SH-SY5Y (cell line): ENCODE measurements around the gene TSC22D3.

Experiments used
- GATA2 ChIP-seq: IDR thresholded peaks from 2 replicates; pipeline ENCODE4 v1.6.1; 2011; ENCODE audit warnings: mild to moderate bottlenecking, low read depth, low read length
- GATA3 ChIP-seq: IDR thresholded peaks from 2 replicates; pipeline ENCODE4 v1.6.1; 2011; ENCODE audit warnings: low read depth, mild to moderate bottlenecking, low read length, moderate library complexity

The TSC22D3 gene

GRCh38 chrX:107674480-107675364 is 100.9 kb downstream of the TSC22D3 start:
- TF ChIP-seq GATA2 (no peak), GATA3 (no peak)

DNA sequence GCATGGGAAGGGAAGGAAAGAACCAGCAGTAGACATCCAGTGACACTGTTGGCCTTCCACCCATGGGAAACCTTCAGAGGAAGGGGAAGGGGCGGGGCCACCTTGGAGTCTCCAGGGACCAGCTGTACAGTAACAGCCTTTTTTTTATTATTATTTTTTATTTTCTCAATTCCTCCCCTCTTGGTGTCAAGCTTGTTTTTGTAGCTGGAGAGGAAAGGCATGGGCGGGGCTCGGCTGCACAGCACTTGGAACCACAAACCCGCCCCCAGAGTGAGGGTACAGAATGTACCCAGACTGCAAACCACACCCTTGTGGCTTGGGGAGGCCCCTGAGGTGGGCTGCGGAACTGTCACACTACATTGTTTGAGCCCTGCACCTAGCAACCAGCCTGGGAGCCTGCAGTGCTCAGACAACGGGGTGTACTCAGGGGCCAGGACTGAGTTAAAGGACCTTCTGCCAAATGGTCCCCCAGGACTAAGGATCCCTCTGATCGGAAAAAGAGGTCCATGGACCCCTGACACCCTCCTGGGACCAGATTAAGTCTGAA is 101.6 kb downstream of the TSC22D3 start:
- TF ChIP-seq GATA2 (no peak), GATA3 (no peak)

DNA sequence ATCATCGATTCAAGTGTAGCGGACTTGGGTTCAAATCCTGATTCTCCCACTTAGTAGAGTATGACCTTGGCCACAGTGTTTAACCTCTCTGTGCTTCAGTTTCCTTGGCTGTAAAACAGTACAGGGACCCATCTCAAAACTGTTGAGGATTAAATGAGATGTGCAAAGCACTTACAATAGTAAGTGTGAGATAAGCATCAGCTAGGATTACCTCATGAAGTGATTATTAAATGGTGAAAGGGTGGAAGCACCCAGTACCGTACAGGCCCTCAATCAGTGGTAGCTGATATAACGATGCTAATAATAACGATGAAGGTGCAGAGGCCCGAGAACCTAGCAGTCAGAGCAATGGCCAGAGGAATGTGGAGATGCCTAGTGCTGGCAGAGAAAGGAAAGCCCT is 102.2 kb downstream of the TSC22D3 start:
- no peak for TF ChIP-seq GATA2
- TF ChIP-seq GATA3: no peak

DNA sequence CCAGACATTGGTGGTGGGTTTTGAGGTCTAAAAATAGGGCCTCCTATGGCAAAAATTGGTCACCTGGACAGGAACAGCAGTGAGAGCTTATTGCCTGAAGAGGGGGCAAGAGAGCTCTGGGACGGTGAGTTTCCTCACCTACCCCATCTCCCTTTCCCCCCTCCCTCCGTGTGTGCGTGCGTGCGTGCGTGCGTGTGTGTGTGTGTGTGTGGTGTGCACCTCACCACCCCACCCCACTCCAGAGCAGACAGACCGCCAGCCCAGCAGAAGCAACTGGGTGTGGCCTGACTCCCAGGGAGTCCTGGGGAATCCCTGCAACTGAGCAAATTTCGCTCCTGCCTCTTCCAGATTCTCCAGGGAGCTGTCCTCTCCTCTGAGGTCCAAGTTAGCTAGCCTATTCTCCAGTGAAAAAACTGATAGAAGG is 102.6 kb downstream of the TSC22D3 start:
- TF ChIP-seq GATA3 (no peak), GATA2 (no peak)

DNA sequence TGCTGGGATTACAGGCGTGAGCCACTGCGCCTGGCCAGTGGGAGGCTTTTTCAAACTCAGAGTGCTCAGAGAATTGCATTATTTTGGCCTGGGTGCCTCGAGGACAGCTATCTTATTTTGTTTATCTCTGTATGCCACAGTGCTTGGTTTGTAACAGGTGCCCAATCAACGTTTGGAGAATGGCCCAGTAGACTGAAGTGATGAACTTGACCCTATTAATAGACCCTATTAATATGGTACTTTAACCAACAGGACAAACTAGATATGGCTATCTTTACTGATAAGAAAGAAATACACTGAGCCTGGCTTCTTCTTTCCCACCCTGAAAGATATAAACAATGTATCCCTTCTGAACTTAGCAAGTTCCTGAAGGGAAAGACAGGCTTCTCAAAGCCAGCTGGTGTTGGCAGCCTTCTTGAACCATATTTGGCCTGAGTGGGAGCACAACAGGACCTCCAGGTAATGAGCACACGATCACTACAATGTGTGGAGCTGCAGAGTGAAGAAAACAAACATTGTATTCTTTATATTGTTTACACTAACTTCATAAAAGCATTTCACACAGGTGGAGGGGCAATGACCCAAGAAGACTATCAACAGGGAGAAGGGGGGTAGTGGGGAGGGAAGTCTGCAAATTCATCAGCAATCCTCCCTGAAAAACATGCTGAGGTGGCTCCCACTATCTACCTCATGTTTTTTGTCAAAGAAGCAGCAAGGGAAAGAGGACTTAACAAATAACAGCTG is 105.5 kb downstream of the TSC22D3 start:
- TF ChIP-seq GATA3 (no peak), GATA2 (no peak)

DNA sequence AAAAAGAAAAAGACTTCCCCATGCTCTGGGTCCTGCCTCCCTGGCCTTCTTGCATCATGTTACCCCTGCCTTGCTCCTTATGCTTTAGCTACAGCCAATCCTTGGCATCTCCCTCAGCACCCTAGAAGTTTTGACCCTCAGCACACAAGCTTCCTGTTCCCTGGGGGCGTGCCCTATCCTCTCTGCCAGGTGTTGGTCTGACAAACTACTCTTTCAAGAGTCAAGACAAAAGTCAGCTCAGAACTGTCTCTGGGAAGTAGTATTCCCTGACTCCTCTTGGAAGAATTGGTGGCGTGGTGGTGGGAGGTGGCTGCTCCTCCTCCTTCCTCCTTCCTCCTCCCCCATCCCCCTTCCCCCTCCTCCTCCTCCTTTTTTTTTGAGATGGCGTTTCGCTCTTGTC is 106.3 kb downstream of the TSC22D3 start:
- TF ChIP-seq GATA2 (no peak), GATA3 (no peak)

GRCh38 chrX:107667426-107667825 is 108.2 kb downstream of the TSC22D3 start:
- no peak for TF ChIP-seq GATA2
- no peak for TF ChIP-seq GATA3

GRCh38 chrX:107666931-107667330 is 108.7 kb downstream of the TSC22D3 start:
- TF ChIP-seq GATA2 (no peak), GATA3 (no peak)
